HG03469 (cell line): ENCODE results near the gene ZEB2.

Experiments used
- ATAC-seq: cut with Tn5 transposase; IDR thresholded peaks from one replicate; pipeline ENCODE4 v1.9.1; 2021; ENCODE audit warnings: mild to moderate bottlenecking, moderate library complexity, moderate number of reproducible peaks; ENCODE audit not compliant: unreplicated experiment

ZEB2 gene

GRCh38 chr2:144529841-144530240 lies 9.9 kb upstream of the ZEB2 start:
- no peak for ATAC-seq

- no peak for ATAC-seq
These were observed 8.2 kb upstream of the ZEB2 start for GRCh38 chr2:144528108-144528507.

- no peak for ATAC-seq
These were observed 6.9 kb upstream of the ZEB2 start for GRCh38 chr2:144526831-144527230.

- ATAC-seq, result no peak
These were observed 4.4 kb upstream of the ZEB2 start for GRCh38 chr2:144524118-144525009.

- ATAC-seq, result no peak
These were observed 3.7 kb upstream of the ZEB2 start for GRCh38 chr2:144523596-144524117.

GRCh38 chr2:144522897-144523595 lies 3.1 kb upstream of the ZEB2 start:
- no peak for ATAC-seq

GRCh38 chr2:144522176-144522896 lies 2.4 kb upstream of the ZEB2 start:
- no peak for ATAC-seq

- no peak for ATAC-seq
These were observed 1.8 kb upstream of the ZEB2 start for GRCh38 chr2:144521686-144522085.

GRCh38 chr2:144520756-144521487 lies 1.0 kb upstream of the ZEB2 start:
- no peak for ATAC-seq

- ATAC-seq, result no peak
These were observed 354 bp downstream of the ZEB2 start for GRCh38 chr2:144519597-144519933.

- peak; percentile 80 for ATAC-seq
These were observed 947 bp downstream of the ZEB2 start for GRCh38 chr2:144518748-144519596.

GRCh38 chr2:144517866-144518747 lies 1.8 kb downstream of the ZEB2 start:
- ATAC-seq, result no peak

GRCh38 chr2:144516981-144517865 lies 2.7 kb downstream of the ZEB2 start:
- ATAC-seq, result peak; percentile 32

- ATAC-seq, result no peak
These were observed 3.4 kb downstream of the ZEB2 start for GRCh38 chr2:144516411-144516980.

GRCh38 chr2:144515696-144516410 lies 4.1 kb downstream of the ZEB2 start:
- no peak for ATAC-seq

- ATAC-seq, result no peak
These were observed 4.7 kb downstream of the ZEB2 start for GRCh38 chr2:144515099-144515695.
